ENCODE data around the gene GLRX. TPM values are rescaled to one million over a fixed set of nuclear protein-coding genes. Genes with fewer than 3 reads are reported as not detected.

Gene GLRX
- polyA plus RNA-seq, 3 donors, result 386 to 603 (median 555) TPM

DNA sequence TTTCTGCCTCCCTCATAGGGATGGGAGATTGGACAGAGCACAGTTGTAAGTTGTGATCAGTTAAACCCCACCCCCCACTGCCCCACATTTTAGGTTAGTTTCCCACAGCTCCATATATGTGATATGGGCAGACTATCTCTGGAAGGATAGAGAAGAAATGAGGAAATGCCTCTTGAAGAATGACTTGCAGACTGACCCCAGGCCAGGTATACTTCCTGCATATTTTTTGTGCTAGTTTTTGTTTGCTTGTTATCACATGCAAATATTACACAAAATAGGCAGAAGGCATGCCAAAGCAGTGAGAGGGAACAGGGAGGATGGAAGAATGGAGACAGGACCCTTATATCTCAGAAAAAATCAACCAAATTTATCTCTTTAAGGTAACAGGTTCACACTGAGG lies 10.1 kb upstream of the GLRX start:
- TF ChIP-seq, protein P1, sequence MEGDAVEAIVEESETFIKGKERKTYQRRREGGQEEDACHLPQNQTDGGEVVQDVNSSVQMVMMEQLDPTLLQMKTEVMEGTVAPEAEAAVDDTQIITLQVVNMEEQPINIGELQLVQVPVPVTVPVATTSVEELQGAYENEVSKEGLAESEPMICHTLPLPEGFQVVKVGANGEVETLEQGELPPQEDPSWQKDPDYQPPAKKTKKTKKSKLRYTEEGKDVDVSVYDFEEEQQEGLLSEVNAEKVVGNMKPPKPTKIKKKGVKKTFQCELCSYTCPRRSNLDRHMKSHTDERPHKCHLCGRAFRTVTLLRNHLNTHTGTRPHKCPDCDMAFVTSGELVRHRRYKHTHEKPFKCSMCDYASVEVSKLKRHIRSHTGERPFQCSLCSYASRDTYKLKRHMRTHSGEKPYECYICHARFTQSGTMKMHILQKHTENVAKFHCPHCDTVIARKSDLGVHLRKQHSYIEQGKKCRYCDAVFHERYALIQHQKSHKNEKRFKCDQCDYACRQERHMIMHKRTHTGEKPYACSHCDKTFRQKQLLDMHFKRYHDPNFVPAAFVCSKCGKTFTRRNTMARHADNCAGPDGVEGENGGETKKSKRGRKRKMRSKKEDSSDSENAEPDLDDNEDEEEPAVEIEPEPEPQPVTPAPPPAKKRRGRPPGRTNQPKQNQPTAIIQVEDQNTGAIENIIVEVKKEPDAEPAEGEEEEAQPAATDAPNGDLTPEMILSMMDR (IDR thresholded peaks at IDR 0.05), result no peak
- Histone ChIP-seq H3K36me3 (replicated peaks in 1 of 2; ENCODE audit: control insufficient read depth in 1 of 2, insufficient read depth in 2 of 2, low read length in 2 of 2) (no peaks in the 10 kb centered on the region), H3K4me3 (replicated peaks in 1 of 3; ENCODE audit: low read depth in 2 of 3, low read length in 3 of 3) (no peak overlapping the region), H2AFZ (ENCODE audit: insufficient read depth, low read depth, low read length, poor library complexity, severe bottlenecking) (no peak overlapping the region), H3K79me2 (ENCODE audit: insufficient read depth, low read length) (peaks cover 8% of the 10 kb centered on the region), H3K27ac (ENCODE audit: low read depth in 1 of 2, low read length in 2 of 2) (peak overlapping the region in 1 of 2 donors; percentile 89), H3K9ac (ENCODE audit: insufficient read depth, low read length, poor library complexity, severe bottlenecking) (no peak overlapping the region), H3K4me1 (ENCODE audit: control insufficient read depth in 1 of 2, insufficient read depth in 2 of 2, low read length in 2 of 2) (peaks cover 54 to 56% of the 10 kb centered on the region in 2 donors), H3K4me2 (replicated peaks; ENCODE audit: extremely low read depth, low read length, poor library complexity, severe bottlenecking) (no peak overlapping the region), H4K20me1 (ENCODE audit: insufficient read depth, low read length) (no peaks in the 10 kb centered on the region), H3K9me3 (replicated peaks in 1 of 2; ENCODE audit: control insufficient read depth in 1 of 2, insufficient read depth in 1 of 2, low read length in 2 of 2) (no peaks in the 10 kb centered on the region), H3K27me3 (ENCODE audit: control insufficient read depth in 2 of 2, insufficient read depth in 2 of 2, low read length in 2 of 2) (no peaks in the 10 kb centered on the region)
- Mint-ChIP-seq H3K27ac (peak overlapping the region in 6 of 7 donors; percentile 19 to 88 (median 70)), H3K36me3 (no peaks in the 10 kb centered on the region), H3K9me3 (no peaks in the 10 kb centered on the region), H3K4me1 (peaks cover 61% of the 10 kb centered on the region), H3K4me3 (no peak overlapping the region), H3K27me3 (ENCODE audit: low read depth in 3 of 3) (peaks cover 0 to 1% (median 0%) of the 10 kb centered on the region in 3 donors)
- intact Hi-C loops (cut with micrococcal nuclease), result no loop called here
- DNase-seq, result no peak

DNA sequence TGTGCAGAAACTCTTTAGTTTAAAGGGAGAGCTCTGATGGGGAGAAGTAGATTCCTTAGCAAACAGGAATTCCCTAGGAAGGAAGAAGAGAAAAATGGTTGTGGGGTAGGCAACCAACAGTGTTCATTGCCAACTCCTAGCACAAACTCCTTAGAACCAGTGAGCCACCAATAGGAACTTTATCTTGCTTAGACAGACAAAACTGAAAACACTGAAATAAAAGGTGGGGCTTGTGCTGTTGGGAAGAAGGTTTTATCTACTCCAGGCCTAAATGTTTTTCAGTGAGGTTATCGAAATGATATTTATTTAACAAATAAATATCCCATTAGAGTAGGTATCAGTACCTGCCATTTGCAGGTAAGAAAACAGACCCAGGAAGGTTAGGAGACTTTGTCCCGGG lies 7.7 kb upstream of the GLRX start:
- no peaks in the 10 kb centered on the region for H3K36me3 ChIP-seq (replicated peaks in 1 of 2; ENCODE audit: control insufficient read depth in 1 of 2, insufficient read depth in 2 of 2, low read length in 2 of 2)
- H3K9ac ChIP-seq (ENCODE audit: insufficient read depth, low read length, poor library complexity, severe bottlenecking), result no peak overlapping the region
- intact Hi-C loops (cut with micrococcal nuclease), result no loop called here
- Mint-ChIP-seq H3K4me3 (no peak overlapping the region), H3K9me3 (no peaks in the 10 kb centered on the region), H3K27me3 (ENCODE audit: low read depth in 3 of 3) (peaks cover 0 to 1% (median 0%) of the 10 kb centered on the region in 3 donors), H3K27ac (no peak overlapping the region), H3K36me3 (no peaks in the 10 kb centered on the region), H3K4me1 (peaks cover 66% of the 10 kb centered on the region)
- no peaks in the 10 kb centered on the region for H4K20me1 ChIP-seq (ENCODE audit: insufficient read depth, low read length)
- H3K27ac ChIP-seq (ENCODE audit: low read depth in 1 of 2, low read length in 2 of 2), result no peak overlapping the region
- no peaks in the 10 kb centered on the region for H3K27me3 ChIP-seq (ENCODE audit: control insufficient read depth in 2 of 2, insufficient read depth in 2 of 2, low read length in 2 of 2)
- H3K4me2 ChIP-seq (replicated peaks; ENCODE audit: extremely low read depth, low read length, poor library complexity, severe bottlenecking), result no peak overlapping the region
- TF ChIP-seq, protein P1 (IDR thresholded peaks at IDR 0.05), result no peak
- no peak overlapping the region for H3K4me3 ChIP-seq (replicated peaks in 1 of 3; ENCODE audit: low read depth in 2 of 3, low read length in 3 of 3)
- no peaks in the 10 kb centered on the region for H3K9me3 ChIP-seq (replicated peaks in 1 of 2; ENCODE audit: control insufficient read depth in 1 of 2, insufficient read depth in 1 of 2, low read length in 2 of 2)
- H3K79me2 ChIP-seq (ENCODE audit: insufficient read depth, low read length), result peaks cover 5% of the 10 kb centered on the region
- peaks cover 60 to 61% of the 10 kb centered on the region in 2 donors for H3K4me1 ChIP-seq (ENCODE audit: control insufficient read depth in 1 of 2, insufficient read depth in 2 of 2, low read length in 2 of 2)
- no peak overlapping the region for H2AFZ ChIP-seq (ENCODE audit: insufficient read depth, low read depth, low read length, poor library complexity, severe bottlenecking)
- WGBS (ENCODE audit: insufficient coverage), result 100% methylated on average over 1 of the region's 2 CpGs
- no peak for DNase-seq

Measured in CD14-positive monocyte (primary cell).